Fibroblast of lung (primary cell): Measurements from ENCODE around the gene ASAP2.

Source experiments
- EZH2 ChIP-seq: IDR thresholded peaks from 2 replicates; pipeline ENCODE4 v1.5.1; 2012; ENCODE audit warnings: low read length, control low read depth, mild to moderate bottlenecking; ENCODE audit errors: missing control alignments
- TF ChIP-seq, protein P1 (sequence below), 2 donors: IDR thresholded peaks in 1 of 2; conservative IDR thresholded peaks in 1 of 2; 1 replicate in 1 of 2; 2 replicates in 1 of 2; pipeline ENCODE4 v1.5.1; 2011 to 2012; ENCODE audit warnings: low read length in 2 of 2, control low read depth in 1 of 2, inconsistent platforms in 1 of 2, low read depth in 1 of 2, mild to moderate bottlenecking in 1 of 2

DNA sequence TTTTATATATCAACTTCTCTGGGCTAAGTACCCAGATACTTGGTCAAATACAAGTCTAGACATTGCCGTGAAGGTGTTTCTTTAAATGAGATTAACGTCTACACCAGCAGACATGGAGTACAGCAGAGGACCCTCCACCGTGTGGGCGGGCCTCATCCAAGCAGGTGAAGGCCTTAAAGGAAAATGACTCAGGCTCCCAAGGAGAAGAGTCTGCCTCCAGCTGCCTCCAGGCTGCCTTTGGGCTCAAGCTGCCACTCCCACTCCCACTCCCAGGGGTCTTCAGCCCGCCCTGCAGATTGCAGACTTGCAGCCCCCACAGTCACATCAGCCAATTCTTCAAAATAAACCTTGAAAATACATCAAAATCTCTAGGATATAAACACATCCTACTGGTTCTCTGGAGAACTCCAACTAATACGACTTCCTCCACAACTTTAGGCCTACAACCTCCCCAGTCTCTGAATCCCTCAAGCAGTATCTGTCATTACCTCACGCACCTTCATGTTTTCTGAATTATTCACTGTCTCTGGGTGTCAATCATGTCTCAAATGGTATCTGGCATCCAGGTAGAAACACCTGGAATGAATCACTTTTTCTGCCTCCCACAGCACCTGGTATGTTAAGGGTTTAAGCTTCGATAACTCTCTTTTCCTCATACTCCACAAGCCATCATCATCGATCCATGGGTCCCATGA is 209.8 kb downstream of the ASAP2 start:
- TF ChIP-seq, protein P1, sequence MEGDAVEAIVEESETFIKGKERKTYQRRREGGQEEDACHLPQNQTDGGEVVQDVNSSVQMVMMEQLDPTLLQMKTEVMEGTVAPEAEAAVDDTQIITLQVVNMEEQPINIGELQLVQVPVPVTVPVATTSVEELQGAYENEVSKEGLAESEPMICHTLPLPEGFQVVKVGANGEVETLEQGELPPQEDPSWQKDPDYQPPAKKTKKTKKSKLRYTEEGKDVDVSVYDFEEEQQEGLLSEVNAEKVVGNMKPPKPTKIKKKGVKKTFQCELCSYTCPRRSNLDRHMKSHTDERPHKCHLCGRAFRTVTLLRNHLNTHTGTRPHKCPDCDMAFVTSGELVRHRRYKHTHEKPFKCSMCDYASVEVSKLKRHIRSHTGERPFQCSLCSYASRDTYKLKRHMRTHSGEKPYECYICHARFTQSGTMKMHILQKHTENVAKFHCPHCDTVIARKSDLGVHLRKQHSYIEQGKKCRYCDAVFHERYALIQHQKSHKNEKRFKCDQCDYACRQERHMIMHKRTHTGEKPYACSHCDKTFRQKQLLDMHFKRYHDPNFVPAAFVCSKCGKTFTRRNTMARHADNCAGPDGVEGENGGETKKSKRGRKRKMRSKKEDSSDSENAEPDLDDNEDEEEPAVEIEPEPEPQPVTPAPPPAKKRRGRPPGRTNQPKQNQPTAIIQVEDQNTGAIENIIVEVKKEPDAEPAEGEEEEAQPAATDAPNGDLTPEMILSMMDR (conservative IDR thresholded peaks at IDR 0.05 in 1 of 2, IDR thresholded peaks at IDR 0.05 in 1 of 2; ENCODE audit: low read depth in 1 of 2, low read length in 2 of 2), result no peak
- TF ChIP-seq EZH2, result no peak
